Calu3 (cell line): ENCODE data around the gene ZNF358. TPM values are rescaled to one million over a fixed set of nuclear protein-coding genes. Genes with fewer than 3 reads are reported as not detected.

ENCODE experiments used
- BruUV-seq: library from RNA; stranded (reverse); fragments of 400-500 nt; replicated peaks from 2 replicates; lab custom pipeline; 2021; lab: Mats Ljungman, UMichigan
- CTCF ChIA-PET: fragments of 300-600 bp; sonication (Branson Sonifier 250); formaldehyde crosslinking; loops from one replicate; lab custom pipeline; 2022; ENCODE audit warnings: antibody characterized with exemption; lab: Charles Lee
- DNase-seq: peaks from one replicate; pipeline ENCODE4 v3.0.0; 2022
- H3K27ac Mint-ChIP-seq: one replicate; pipeline ENCODE4 v1.8.0; 2022; ENCODE audit warnings: mixed read lengths; ENCODE audit not compliant: unreplicated experiment
- H3K27me3 Mint-ChIP-seq: one replicate; pipeline ENCODE4 v1.8.0; 2022; ENCODE audit warnings: mixed read lengths; ENCODE audit not compliant: unreplicated experiment
- H3K36me3 Mint-ChIP-seq: one replicate; pipeline ENCODE4 v1.8.0; 2022; ENCODE audit warnings: mild to moderate bottlenecking, moderate library complexity, mixed read lengths; ENCODE audit not compliant: insufficient read depth, unreplicated experiment
- H3K4me1 Mint-ChIP-seq: one replicate; pipeline ENCODE4 v1.8.0; 2022; ENCODE audit warnings: mild to moderate bottlenecking, low read depth, mixed read lengths; ENCODE audit not compliant: unreplicated experiment
- H3K4me3 Mint-ChIP-seq: one replicate; pipeline ENCODE4 v1.8.0; 2022; ENCODE audit warnings: mild to moderate bottlenecking, low read depth, moderate library complexity, mixed read lengths; ENCODE audit not compliant: unreplicated experiment
- H3K9me3 Mint-ChIP-seq: one replicate; pipeline ENCODE4 v1.8.0; 2022; ENCODE audit warnings: low read depth, mixed read lengths; ENCODE audit not compliant: unreplicated experiment
- CTCF ChIP-seq: fragments of 200-600 bp; IDR thresholded peaks from one replicate; pipeline ENCODE4 v1.8.0; 2022; ENCODE audit warnings: antibody characterized with exemption; ENCODE audit not compliant: unreplicated experiment
- intact Hi-C: fragments of 100-400 bp; cut with micrococcal nuclease; formaldehyde crosslinking; loops from one replicate; pipeline ENCODE4 v1.10.0; 2022; ENCODE audit not compliant: unreplicated experiment
- total RNA-seq: library from RNA; stranded (reverse); gene quantifications from 2 replicates; pipeline ENCODE4 v1.2.3, GENCODE V29; 2022

The ZNF358 gene
- total RNA-seq, 1 experiment from 2014 or later: 23.8 TPM

DNA sequence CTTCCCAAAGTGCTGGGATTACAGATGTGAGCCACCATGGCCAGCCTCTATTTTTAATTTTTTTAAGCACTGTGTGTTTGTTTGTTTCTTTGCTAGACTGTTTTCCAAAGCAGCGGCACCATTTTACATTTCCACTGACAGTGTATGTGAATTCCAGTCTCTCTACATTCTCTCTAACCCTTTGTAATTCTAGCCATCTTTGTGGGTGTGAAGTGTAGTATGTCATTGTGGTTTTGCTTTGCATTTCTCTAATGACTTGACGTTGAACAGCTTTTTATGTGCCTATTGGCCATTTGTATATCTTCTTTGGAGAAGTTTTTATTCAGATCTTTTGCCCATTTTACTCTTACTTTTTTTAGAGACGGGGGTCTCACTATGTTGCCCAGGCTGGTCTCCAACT, 31.3 kb downstream of the ZNF358 start:
- TF ChIP-seq CTCF: no peak
- Mint-ChIP-seq H3K27me3 (no peaks in the 10 kb centered on the region), H3K27ac (no peak overlapping the region), H3K4me1 (no peaks in the 10 kb centered on the region), H3K4me3 (no peak overlapping the region), H3K9me3 (no peaks in the 10 kb centered on the region), H3K36me3 (peaks cover 5% of the 10 kb centered on the region)
- intact Hi-C loops: no loop called here
- no peak for DNase-seq
- CTCF ChIA-PET: no interaction called here
- BruUV-seq: no TSS peak

- Mint-ChIP-seq H3K4me1 (no peaks in the 10 kb centered on the region), H3K27me3 (no peaks in the 10 kb centered on the region), H3K4me3 (no peak overlapping the region), H3K27ac (no peak overlapping the region), H3K36me3 (peaks cover 5% of the 10 kb centered on the region), H3K9me3 (no peaks in the 10 kb centered on the region)
- TF ChIP-seq CTCF: no peak
- CTCF ChIA-PET: no interaction called here
- no peak for DNase-seq
- intact Hi-C loops: no loop called here
- no TSS peak for BruUV-seq
Measured at GRCh38 chr19:7549429-7550148, 33.7 kb downstream of the ZNF358 start.

DNA sequence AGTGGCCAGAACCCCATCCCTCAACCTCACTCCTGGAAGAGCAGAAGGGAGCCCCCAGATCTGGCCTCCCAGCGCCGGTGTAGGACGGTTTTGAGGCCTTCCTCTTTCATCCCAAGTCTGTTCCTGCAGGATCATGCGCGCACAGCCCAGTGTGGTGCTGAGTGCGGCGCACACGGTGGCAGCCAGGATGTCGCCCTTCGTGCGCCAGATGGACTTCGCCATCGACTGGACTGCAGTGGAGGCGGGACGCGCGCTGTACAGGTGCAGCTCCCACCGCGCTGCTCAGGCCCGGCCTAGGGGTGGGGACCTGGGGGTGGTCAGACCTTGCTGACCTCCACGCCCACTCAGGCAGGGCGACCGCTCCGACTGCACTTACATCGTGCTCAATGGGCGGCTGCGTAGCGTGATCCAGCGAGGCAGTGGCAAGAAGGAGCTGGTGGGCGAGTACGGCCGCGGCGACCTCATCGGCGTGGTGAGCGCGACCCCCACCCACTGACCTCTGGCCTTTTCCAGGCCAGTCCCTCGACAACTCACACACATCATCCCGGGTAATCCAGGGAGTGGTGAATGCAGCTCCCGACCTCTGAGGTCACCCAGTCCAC, 34.4 kb downstream of the ZNF358 start:
- no peaks in the 10 kb centered on the region for H3K9me3 Mint-ChIP-seq
- H3K4me3 Mint-ChIP-seq: no peak overlapping the region
- intact Hi-C loops: no loop called here
- no peaks in the 10 kb centered on the region for H3K27me3 Mint-ChIP-seq
- H3K4me1 Mint-ChIP-seq: no peaks in the 10 kb centered on the region
- H3K36me3 Mint-ChIP-seq: peaks cover 12% of the 10 kb centered on the region
- CTCF ChIA-PET: no interaction called here
- DNase-seq: no peak
- no TSS peak for BruUV-seq
- TF ChIP-seq CTCF: no peak
- no peak overlapping the region for H3K27ac Mint-ChIP-seq

DNA sequence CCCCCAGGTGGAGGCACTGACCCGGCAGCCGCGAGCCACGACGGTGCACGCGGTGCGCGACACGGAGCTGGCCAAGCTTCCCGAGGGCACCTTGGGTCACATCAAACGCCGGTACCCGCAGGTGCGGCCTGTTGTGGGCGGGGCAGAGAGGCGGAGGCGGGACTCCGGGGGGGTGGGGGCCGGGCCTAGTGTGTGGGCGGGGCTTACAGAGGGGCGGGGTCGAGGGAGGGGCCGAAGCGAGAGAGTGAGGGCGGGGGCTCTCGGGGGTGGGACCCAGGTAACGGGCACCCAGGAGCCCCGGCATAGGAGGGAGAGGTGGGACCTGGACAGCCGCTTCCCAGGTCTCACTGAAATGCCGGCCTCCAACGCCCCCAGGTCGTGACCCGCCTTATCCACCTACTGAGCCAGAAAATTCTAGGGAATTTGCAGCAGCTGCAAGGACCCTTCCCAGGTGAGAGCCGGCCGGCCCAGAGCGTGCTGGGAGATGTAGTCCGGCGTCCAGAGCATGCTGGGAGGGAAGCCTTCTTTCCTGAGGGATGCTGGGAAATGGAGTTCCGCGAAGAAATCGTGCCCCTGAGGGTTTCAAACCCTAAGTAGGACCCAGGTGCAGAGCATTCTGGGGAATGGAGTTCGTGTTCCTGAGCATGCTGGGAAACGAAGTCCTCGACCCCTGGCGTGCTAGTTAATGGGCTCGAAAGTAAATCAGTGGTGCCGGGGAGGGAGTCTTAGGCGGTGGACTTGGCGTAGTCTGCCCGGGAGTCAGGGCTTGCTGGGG, 35.3 kb downstream of the ZNF358 start:
- no peak overlapping the region for H3K27ac Mint-ChIP-seq
- H3K4me3 Mint-ChIP-seq: no peak overlapping the region
- no peaks in the 10 kb centered on the region for H3K4me1 Mint-ChIP-seq
- intact Hi-C loops: no loop called here
- CTCF ChIA-PET: interaction anchor here (0.5 kb wide), 1 partner anchor 66 kb away, joined by 3 read pairs; no protein-coding TSS in a partner anchor
- no peaks in the 10 kb centered on the region for H3K27me3 Mint-ChIP-seq
- DNase-seq: no peak
- no peak for TF ChIP-seq CTCF
- BruUV-seq: no TSS peak
- peaks cover 16% of the 10 kb centered on the region for H3K36me3 Mint-ChIP-seq
- no peaks in the 10 kb centered on the region for H3K9me3 Mint-ChIP-seq
